DOHH2 (cell line): ENCODE measurements around the gene CCL5.

Experiments
- H3F3A ChIP-seq: fragments of 200-600 bp; sonication (generic), shearing (Covaris generic); 2 replicates; pipeline ENCODE4 v1.6.0; 2016; ENCODE audit warnings: antibody characterized with exemption, mild to moderate bottlenecking; ENCODE audit not compliant: control insufficient read depth, insufficient read depth
- H3K27ac ChIP-seq: fragments of 200-600 bp; sonication (generic); 2 replicates; pipeline ENCODE4 v1.5.1; 2014; ENCODE audit warnings: low read depth, mild to moderate bottlenecking, low read length, moderate library complexity
- H3K27me3 ChIP-seq: fragments of 200-600 bp; sonication (generic); 2 replicates; pipeline ENCODE4 v1.6.1; 2014; ENCODE audit warnings: mild to moderate bottlenecking, low read length, mixed read lengths; ENCODE audit not compliant: control insufficient read depth
- H3K36me3 ChIP-seq: fragments of 200-600 bp; sonication (generic); 2 replicates; pipeline ENCODE4 v1.6.1; 2014; ENCODE audit warnings: mild to moderate bottlenecking, low read length, moderate library complexity, mixed read lengths; ENCODE audit not compliant: control insufficient read depth
- H3K4me1 ChIP-seq: fragments of 200-600 bp; sonication (generic); 2 replicates; pipeline ENCODE4 v1.6.1; 2014; ENCODE audit warnings: mild to moderate bottlenecking, low read length, mixed read lengths; ENCODE audit not compliant: control insufficient read depth
- H3K4me2 ChIP-seq: fragments of 200-600 bp; sonication (generic); 2 replicates; pipeline ENCODE4 v1.6.0; 2014; ENCODE audit warnings: mild to moderate bottlenecking, low read length, moderate library complexity
- H3K4me3 ChIP-seq: fragments of 200-600 bp; sonication (generic); 2 replicates; pipeline ENCODE4 v1.5.1; 2014; ENCODE audit warnings: mild to moderate bottlenecking, low read length, mixed read lengths
- H3K79me2 ChIP-seq: fragments of 200-600 bp; sonication (generic); 2 replicates; pipeline ENCODE4 v1.6.1; 2014; ENCODE audit warnings: mild to moderate bottlenecking, low read length, mixed read lengths; ENCODE audit not compliant: control insufficient read depth
- H3K9me2 ChIP-seq: fragments of 200-600 bp; sonication (generic); replicated peaks from 2 replicates; pipeline ENCODE4 v1.6.1; 2014; ENCODE audit warnings: mild to moderate bottlenecking, low read length, mixed read lengths; ENCODE audit not compliant: control insufficient read depth
- H3K9me3 ChIP-seq: fragments of 200-600 bp; sonication (generic); 2 replicates; pipeline ENCODE4 v1.6.1; 2014; ENCODE audit warnings: antibody characterized with exemption, low read length, mixed read lengths; ENCODE audit not compliant: control insufficient read depth, insufficient read depth
- H4K20me1 ChIP-seq: fragments of 200-600 bp; sonication (generic); 2 replicates; pipeline ENCODE4 v1.6.0; 2014; ENCODE audit warnings: low read depth, mild to moderate bottlenecking, antibody characterized with exemption, low read length, moderate library complexity; ENCODE audit not compliant: control insufficient read depth, insufficient read depth
- CTCF ChIP-seq: fragments of 200-600 bp; sonication (generic); IDR thresholded peaks from one replicate; pipeline ENCODE4 v1.5.1; 2014; ENCODE audit warnings: antibody characterized with exemption, mild to moderate bottlenecking, low read depth, low read length; ENCODE audit not compliant: poor library complexity, severe bottlenecking
- EZH2phosphoT487 ChIP-seq: fragments of 200-600 bp; sonication (generic); IDR thresholded peaks from 2 replicates; pipeline ENCODE4 v1.6.1; 2017; ENCODE audit warnings: borderline replicate concordance, mild to moderate bottlenecking, antibody characterized with exemption, low read length, moderate library complexity, mixed read lengths

CCL5 gene

GRCh38 chr17:35915153-35915964 lies 35.2 kb upstream of the CCL5 start:
- Histone ChIP-seq H3K4me1 (no peaks in the 10 kb centered on the region), H3K27ac (no peak overlapping the region), H3K4me3 (no peak overlapping the region), H3K9me3 (no peaks in the 10 kb centered on the region), H3K36me3 (no peaks in the 10 kb centered on the region), H3K27me3 (no peaks in the 10 kb centered on the region), H3K9me2 (no peaks in the 10 kb centered on the region), H4K20me1 (no peaks in the 10 kb centered on the region), H3K4me2 (no peak overlapping the region), H3K79me2 (no peaks in the 10 kb centered on the region), H3F3A (no peaks in the 10 kb centered on the region)
- TF ChIP-seq CTCF (no peak), EZH2phosphoT487 (no peak)

DNA sequence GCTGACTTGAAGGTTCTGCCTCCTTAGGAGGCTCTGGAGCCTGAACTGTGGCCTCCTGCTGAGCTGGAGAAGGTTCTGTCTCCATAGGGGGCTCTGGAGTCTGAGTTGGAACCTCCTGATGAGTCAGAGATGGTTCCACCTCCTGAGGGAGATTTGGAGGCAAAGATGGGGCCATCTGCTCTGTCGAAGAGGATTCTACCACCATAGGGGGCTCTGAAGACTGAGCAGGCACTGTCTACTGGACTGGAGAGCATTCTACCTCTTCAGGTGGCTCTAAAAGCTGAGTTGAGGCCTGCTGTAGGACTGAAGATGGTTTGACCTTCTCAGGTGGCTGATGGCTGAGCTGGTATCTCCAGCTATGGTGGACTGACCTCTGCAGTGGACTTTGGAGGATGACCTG lies 34.2 kb upstream of the CCL5 start:
- Histone ChIP-seq H3K36me3 (no peaks in the 10 kb centered on the region), H3K27ac (no peak overlapping the region), H3K27me3 (no peaks in the 10 kb centered on the region), H3K4me3 (no peak overlapping the region), H3K79me2 (no peaks in the 10 kb centered on the region), H4K20me1 (no peaks in the 10 kb centered on the region), H3K4me1 (no peaks in the 10 kb centered on the region), H3K4me2 (no peak overlapping the region), H3K9me2 (no peaks in the 10 kb centered on the region), H3F3A (no peaks in the 10 kb centered on the region), H3K9me3 (no peaks in the 10 kb centered on the region)
- TF ChIP-seq CTCF (no peak), EZH2phosphoT487 (no peak)

GRCh38 chr17:35913609-35914008 lies 33.4 kb upstream of the CCL5 start:
- Histone ChIP-seq H3K27ac (no peak overlapping the region), H3F3A (no peaks in the 10 kb centered on the region), H3K4me3 (no peak overlapping the region), H3K4me2 (no peak overlapping the region), H4K20me1 (no peaks in the 10 kb centered on the region), H3K9me2 (no peaks in the 10 kb centered on the region), H3K79me2 (no peaks in the 10 kb centered on the region), H3K36me3 (no peaks in the 10 kb centered on the region), H3K9me3 (no peaks in the 10 kb centered on the region), H3K27me3 (0 out of 2 replicates have a peak, but pooled peaks cover 2% of the 10 kb centered on the region), H3K4me1 (no peaks in the 10 kb centered on the region)
- TF ChIP-seq CTCF (no peak), EZH2phosphoT487 (no peak)
